Umbilical cord (tissue), 2 donors: Measurements from ENCODE around the gene TGIF2. TPM values are rescaled to one million over a fixed set of nuclear protein-coding genes. Genes with fewer than 3 reads are reported as not detected.
"Not testable (repeated sequence)": the region's sequence is repeated elsewhere in the genome, so short reads cannot be mapped to it uniquely, and the experiment has no call there.

ENCODE experiments used
- DNase-seq: peaks from one replicate; pipeline ENCODE4 v3.0.0-alpha.2; 2015; ENCODE audit warnings: low spot score
- total RNA-seq: library from RNA; depleted of rRNA; stranded (reverse); fragments of >200 nt; gene quantifications from one replicate; pipeline ENCODE4 v1.2.3, GENCODE V29; 2014; ENCODE audit warnings: low replicate concordance; ENCODE audit not compliant: insufficient read depth

The TGIF2 gene
- total RNA-seq, 1 donor from 2014 or later: 6.0 TPM

- no peak for DNase-seq
These were observed 40.6 kb downstream of the TGIF2 start for GRCh38 chr20:36613974-36614373.

GRCh38 chr20:36614781-36615557 lies 41.6 kb downstream of the TGIF2 start:
- DNase-seq: no peak

- no peak for DNase-seq
These were observed 47.5 kb downstream of the TGIF2 start for GRCh38 chr20:36620917-36621316.

- no peak for DNase-seq
These were observed 50.0 kb downstream of the TGIF2 start for GRCh38 chr20:36623444-36623843.

- no peak for DNase-seq
These were observed 50.9 kb downstream of the TGIF2 start for GRCh38 chr20:36624068-36624943.

- no peak for DNase-seq
These were observed 51.5 kb downstream of the TGIF2 start for GRCh38 chr20:36624944-36625324.

GRCh38 chr20:36628076-36628475 lies 54.7 kb downstream of the TGIF2 start:
- DNase-seq: no peak

- DNase-seq: no peak
These were observed 56.6 kb downstream of the TGIF2 start for GRCh38 chr20:36629719-36630681.

- DNase-seq: no peak
These were observed 58.2 kb downstream of the TGIF2 start for GRCh38 chr20:36631646-36632045.

- DNase-seq: no peak
These were observed 58.7 kb downstream of the TGIF2 start for GRCh38 chr20:36632147-36632486.

- DNase-seq: no peak
These were observed 59.3 kb downstream of the TGIF2 start for GRCh38 chr20:36632487-36633284.

GRCh38 chr20:36633285-36633772 lies 59.9 kb downstream of the TGIF2 start:
- DNase-seq: no peak

GRCh38 chr20:36634342-36634741 lies 60.9 kb downstream of the TGIF2 start:
- DNase-seq: no peak

GRCh38 chr20:36638876-36639400 lies 65.5 kb downstream of the TGIF2 start:
- DNase-seq: not testable (repeated sequence)

- no peak for DNase-seq
These were observed 68.1 kb downstream of the TGIF2 start for GRCh38 chr20:36641506-36641843.

- no peak for DNase-seq
These were observed 68.7 kb downstream of the TGIF2 start for GRCh38 chr20:36642136-36642535.
